ENCODE results near the gene DCX.

The DCX gene

DNA sequence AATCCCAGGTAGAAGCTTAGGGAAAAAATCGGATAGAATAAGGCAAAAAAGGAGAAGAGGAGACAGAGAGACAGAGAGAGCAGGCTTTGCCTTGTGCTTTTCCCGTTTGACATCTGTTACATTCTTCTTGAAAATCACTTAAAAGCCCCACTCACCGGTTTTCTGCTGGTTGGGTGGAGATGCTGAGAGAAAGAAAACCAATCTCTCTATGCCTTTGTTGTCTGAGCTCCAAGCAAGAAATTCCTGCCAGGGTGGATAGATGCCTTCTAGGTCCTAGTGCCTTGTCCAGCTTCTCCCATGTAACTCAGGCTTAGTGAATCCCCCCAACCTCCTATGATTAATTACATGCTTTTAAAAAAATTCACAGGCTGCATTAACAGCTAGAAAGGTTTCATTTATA is at the start of gene DCX:
TSS of gene DCX (minus strand) at position 210 of the 400 bp plus-strand sequence. CDS start 1,794 bp downstream, outside the sequence.
- peak within 1 kb of the TSS; percentile 60 for H3K27ac ChIP-seq (ENCODE audit: low read depth, low read length)
- H3K27me3 ChIP-seq (ENCODE audit: control insufficient read depth, insufficient read depth, low read length), result peaks cover 3% of the 10 kb centered on the region; the same call in 1 of the 2 replicates
- H3K36me3 ChIP-seq (ENCODE audit: control insufficient read depth, insufficient read depth, low read length), result no peaks in the 10 kb centered on the region
- H3K9me3 ChIP-seq (ENCODE audit: control insufficient read depth, insufficient read depth, low read length), result no peaks in the 10 kb centered on the region
- H3K9ac ChIP-seq (ENCODE audit: low read depth, low read length), result 0 out of 2 replicates have a peak within 1 kb of the TSS, but pooled peaks have one; percentile 13
- peaks cover 38% of the 10 kb centered on the region for H3K4me1 ChIP-seq (ENCODE audit: control insufficient read depth, insufficient read depth, low read length)
- H3K4me3 ChIP-seq (ENCODE audit: low read depth, low read length), result peak within 1 kb of the TSS; percentile 47

DNA sequence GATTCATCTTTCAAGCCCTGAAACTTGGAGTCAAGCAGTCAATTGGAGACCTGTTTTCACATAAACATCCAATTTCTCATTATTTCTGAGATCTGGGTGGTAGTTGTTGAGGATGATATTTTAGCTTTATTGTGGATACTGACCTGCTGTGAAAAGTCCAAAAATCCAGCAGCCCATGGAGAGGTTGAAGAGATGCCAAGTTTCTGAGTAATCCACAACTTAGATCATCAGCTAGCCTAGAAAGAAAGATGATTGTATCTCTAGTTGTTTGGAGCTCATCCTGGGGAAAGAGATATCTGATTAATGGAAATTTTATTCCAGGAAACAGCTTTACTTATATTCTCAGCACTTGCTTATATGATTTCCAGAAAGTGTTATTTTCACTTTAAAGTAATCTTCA is 48.6 kb upstream of the DCX start:
- H3K9me3 ChIP-seq (ENCODE audit: control insufficient read depth, insufficient read depth, low read length), result no peaks in the 10 kb centered on the region
- no peak overlapping the region for H3K4me3 ChIP-seq (ENCODE audit: low read depth, low read length)
- peaks cover 5% of the 10 kb centered on the region; the same call in 1 of the 2 replicates for H3K4me1 ChIP-seq (ENCODE audit: control insufficient read depth, insufficient read depth, low read length)
- no peak overlapping the region for H3K27ac ChIP-seq (ENCODE audit: low read depth, low read length)
- H3K36me3 ChIP-seq (ENCODE audit: control insufficient read depth, insufficient read depth, low read length), result no peaks in the 10 kb centered on the region
- no peak overlapping the region for H3K9ac ChIP-seq (ENCODE audit: low read depth, low read length)
- H3K27me3 ChIP-seq (ENCODE audit: control insufficient read depth, insufficient read depth, low read length), result peaks cover 4% of the 10 kb centered on the region; the same call in 1 of the 2 replicates

DNA sequence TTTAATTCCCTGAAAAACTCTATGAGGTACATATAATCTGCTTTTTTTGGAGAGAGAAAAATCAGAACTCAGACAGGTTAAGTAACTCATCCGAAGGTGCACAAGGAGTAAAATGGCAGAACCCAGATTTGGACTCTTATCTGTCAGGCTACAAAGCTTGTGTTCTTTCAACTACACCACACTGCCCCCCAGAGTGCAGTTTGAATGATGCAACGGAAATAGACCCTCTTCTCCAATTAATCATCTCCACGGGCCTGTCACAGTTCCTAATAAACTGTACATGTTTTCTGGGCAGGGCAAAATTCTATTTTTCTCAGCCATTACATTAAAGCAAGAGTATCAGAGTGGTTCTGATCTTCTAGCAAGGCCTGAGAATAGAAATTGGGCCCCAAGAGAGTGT is 35.3 kb upstream of the DCX start:
- H3K4me3 ChIP-seq (ENCODE audit: low read depth, low read length), result no peak overlapping the region
- H3K9me3 ChIP-seq (ENCODE audit: control insufficient read depth, insufficient read depth, low read length), result no peaks in the 10 kb centered on the region
- H3K27ac ChIP-seq (ENCODE audit: low read depth, low read length), result no peak overlapping the region
- no peak overlapping the region for H3K9ac ChIP-seq (ENCODE audit: low read depth, low read length)
- peaks cover 14% of the 10 kb centered on the region for H3K4me1 ChIP-seq (ENCODE audit: control insufficient read depth, insufficient read depth, low read length)
- no peaks in the 10 kb centered on the region for H3K36me3 ChIP-seq (ENCODE audit: control insufficient read depth, insufficient read depth, low read length)
- no peaks in the 10 kb centered on the region; the same call in none of the 2 replicates for H3K27me3 ChIP-seq (ENCODE audit: control insufficient read depth, insufficient read depth, low read length)

DNA sequence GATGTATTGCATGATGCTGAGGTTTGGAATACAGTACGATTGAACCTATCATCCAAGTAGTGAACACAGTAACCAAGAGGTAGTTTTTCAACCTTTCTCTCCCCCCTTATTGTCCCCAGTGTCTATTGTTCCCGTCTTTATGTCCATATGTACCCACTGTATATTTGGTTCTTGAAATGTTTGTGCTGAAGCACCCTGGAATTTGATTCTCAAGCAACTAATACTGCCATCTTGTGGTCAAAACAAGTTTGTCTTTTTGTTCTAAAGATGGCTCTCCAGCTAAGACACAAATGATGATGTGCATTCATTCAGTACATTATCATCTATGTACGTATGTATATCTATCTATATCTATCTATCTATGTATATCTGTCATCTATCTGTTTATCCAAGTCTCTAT is 33.5 kb upstream of the DCX start:
- Histone ChIP-seq H3K36me3 (ENCODE audit: control insufficient read depth, insufficient read depth, low read length) (no peaks in the 10 kb centered on the region), H3K9me3 (ENCODE audit: control insufficient read depth, insufficient read depth, low read length) (no peaks in the 10 kb centered on the region), H3K9ac (ENCODE audit: low read depth, low read length) (no peak overlapping the region), H3K4me1 (ENCODE audit: control insufficient read depth, insufficient read depth, low read length) (peaks cover 14% of the 10 kb centered on the region), H3K27me3 (ENCODE audit: control insufficient read depth, insufficient read depth, low read length) (no peaks in the 10 kb centered on the region; the same call in 1 of the 2 replicates), H3K4me3 (ENCODE audit: low read depth, low read length) (no peak overlapping the region), H3K27ac (ENCODE audit: low read depth, low read length) (no peak overlapping the region)

DNA sequence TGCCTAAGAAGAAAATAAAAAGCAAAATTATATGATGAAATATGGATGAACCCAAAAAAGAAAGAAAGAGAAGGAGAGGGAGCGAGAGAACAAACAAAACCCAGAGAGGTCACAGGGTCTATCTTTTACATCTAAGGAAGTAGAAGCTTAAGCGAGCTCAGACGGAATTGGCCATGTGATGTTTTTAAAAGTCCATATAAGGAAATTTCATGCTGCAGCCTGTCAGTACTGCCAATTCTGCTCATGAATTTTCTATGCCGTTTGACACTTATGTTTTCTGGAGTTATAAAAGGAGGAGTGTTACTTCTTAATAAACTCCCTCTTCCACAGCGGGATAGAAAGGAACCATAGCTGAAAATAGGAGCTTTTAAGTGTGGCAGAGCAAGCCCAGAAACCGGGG is 32.9 kb upstream of the DCX start:
- H3K27ac ChIP-seq (ENCODE audit: low read depth, low read length), result no peak overlapping the region
- no peak overlapping the region for H3K4me3 ChIP-seq (ENCODE audit: low read depth, low read length)
- no peaks in the 10 kb centered on the region; the same call in 1 of the 2 replicates for H3K27me3 ChIP-seq (ENCODE audit: control insufficient read depth, insufficient read depth, low read length)
- no peak overlapping the region for H3K9ac ChIP-seq (ENCODE audit: low read depth, low read length)
- no peaks in the 10 kb centered on the region for H3K9me3 ChIP-seq (ENCODE audit: control insufficient read depth, insufficient read depth, low read length)
- no peaks in the 10 kb centered on the region for H3K36me3 ChIP-seq (ENCODE audit: control insufficient read depth, insufficient read depth, low read length)
- H3K4me1 ChIP-seq (ENCODE audit: control insufficient read depth, insufficient read depth, low read length), result peaks cover 14% of the 10 kb centered on the region

DNA sequence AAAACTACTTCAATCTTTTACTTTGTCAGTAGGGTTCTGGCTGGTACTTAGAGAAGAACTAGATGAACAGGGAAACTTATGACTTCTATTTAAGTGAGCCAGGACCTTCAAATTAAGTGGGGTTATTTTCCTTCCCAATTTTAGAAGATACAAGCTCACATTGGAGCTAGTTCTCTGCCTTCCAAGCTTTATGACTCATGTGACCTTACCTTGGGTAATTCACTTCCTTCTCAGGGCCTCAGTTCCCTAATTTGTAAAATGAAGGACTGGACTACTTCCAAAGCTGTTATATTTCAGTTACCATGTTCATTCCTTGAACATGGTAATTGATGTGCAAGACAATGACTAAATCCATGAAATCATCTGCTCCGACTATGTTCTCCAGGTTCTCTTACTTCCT is 32.0 kb upstream of the DCX start:
- Histone ChIP-seq H3K9me3 (ENCODE audit: control insufficient read depth, insufficient read depth, low read length) (no peaks in the 10 kb centered on the region), H3K4me1 (ENCODE audit: control insufficient read depth, insufficient read depth, low read length) (peaks cover 14% of the 10 kb centered on the region), H3K36me3 (ENCODE audit: control insufficient read depth, insufficient read depth, low read length) (no peaks in the 10 kb centered on the region), H3K27me3 (ENCODE audit: control insufficient read depth, insufficient read depth, low read length) (no peaks in the 10 kb centered on the region), H3K27ac (ENCODE audit: low read depth, low read length) (no peak overlapping the region), H3K4me3 (ENCODE audit: low read depth, low read length) (no peak overlapping the region), H3K9ac (ENCODE audit: low read depth, low read length) (no peak overlapping the region)

DNA sequence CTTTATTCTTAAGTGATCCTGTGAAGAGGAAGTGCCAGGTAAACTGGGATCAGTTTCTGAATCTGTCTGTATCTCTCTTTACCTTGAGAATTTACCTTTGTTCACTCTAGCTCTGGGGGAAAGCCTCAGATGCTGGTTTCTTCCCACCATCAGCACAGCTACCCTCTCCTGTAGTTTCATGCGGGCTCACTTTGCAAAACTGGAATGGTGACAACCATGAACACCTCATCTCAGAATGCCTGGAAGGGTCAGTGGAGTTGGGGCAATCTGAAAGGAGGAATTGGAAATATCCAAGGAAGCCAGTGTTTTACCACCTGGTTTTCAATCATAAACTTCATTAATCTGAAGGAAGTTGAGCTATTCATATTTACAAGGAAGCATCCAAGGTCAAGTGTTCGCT is 30.8 kb upstream of the DCX start:
- Histone ChIP-seq H3K27me3 (ENCODE audit: control insufficient read depth, insufficient read depth, low read length) (no peaks in the 10 kb centered on the region), H3K9me3 (ENCODE audit: control insufficient read depth, insufficient read depth, low read length) (no peaks in the 10 kb centered on the region), H3K4me3 (ENCODE audit: low read depth, low read length) (no peak overlapping the region), H3K4me1 (ENCODE audit: control insufficient read depth, insufficient read depth, low read length) (peaks cover 14% of the 10 kb centered on the region), H3K36me3 (ENCODE audit: control insufficient read depth, insufficient read depth, low read length) (no peaks in the 10 kb centered on the region), H3K9ac (ENCODE audit: low read depth, low read length) (no peak overlapping the region), H3K27ac (ENCODE audit: low read depth, low read length) (no peak overlapping the region)

DNA sequence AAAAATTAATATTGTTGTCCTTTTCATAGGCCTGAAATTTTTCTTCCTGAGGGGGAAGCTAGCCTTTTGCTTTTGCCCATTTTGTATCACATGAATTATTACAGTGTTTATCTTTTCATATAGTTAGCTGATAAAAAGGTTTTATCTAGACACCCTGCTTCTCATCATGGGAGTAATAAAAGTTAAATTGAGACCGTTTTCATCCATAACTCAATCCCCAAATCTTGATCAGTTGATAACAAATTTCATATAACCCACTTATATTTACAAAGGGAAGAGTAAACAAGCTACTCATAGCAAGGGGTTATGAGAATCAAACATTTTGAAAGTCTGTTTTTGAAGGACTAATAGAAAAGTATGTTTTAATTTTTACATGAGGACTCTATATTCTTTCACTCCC is 23.5 kb upstream of the DCX start:
- Histone ChIP-seq H3K4me3 (ENCODE audit: low read depth, low read length) (no peak overlapping the region), H3K27me3 (ENCODE audit: control insufficient read depth, insufficient read depth, low read length) (no peaks in the 10 kb centered on the region)

DNA sequence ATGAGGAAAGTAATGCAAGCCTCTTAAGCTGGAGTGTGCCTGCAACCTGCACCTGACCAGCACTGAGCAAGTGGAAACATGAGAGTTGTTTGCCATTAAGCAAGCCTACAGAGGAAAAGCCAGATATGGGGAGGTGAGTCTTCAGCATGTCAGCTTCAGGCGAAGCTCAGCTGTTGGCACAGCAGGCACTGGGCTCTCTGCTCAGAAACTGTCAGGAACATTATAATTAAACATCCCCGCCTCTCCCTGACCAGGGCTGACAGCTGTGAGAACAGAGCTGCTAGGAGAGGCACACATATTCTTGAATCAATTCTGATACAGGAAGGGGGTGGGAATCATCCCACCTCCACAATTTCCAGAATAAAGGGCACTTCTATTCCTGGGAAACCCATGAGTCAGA is 19.0 kb upstream of the DCX start:
- no peaks in the 10 kb centered on the region for H3K36me3 ChIP-seq (ENCODE audit: control insufficient read depth, insufficient read depth, low read length)
- no peaks in the 10 kb centered on the region for H3K9me3 ChIP-seq (ENCODE audit: control insufficient read depth, insufficient read depth, low read length)
- H3K27me3 ChIP-seq (ENCODE audit: control insufficient read depth, insufficient read depth, low read length), result no peaks in the 10 kb centered on the region; the same call in 1 of the 2 replicates
- no peak overlapping the region for H3K9ac ChIP-seq (ENCODE audit: low read depth, low read length)
- no peaks in the 10 kb centered on the region for H3K4me1 ChIP-seq (ENCODE audit: control insufficient read depth, insufficient read depth, low read length)
- H3K4me3 ChIP-seq (ENCODE audit: low read depth, low read length), result no peak overlapping the region
- H3K27ac ChIP-seq (ENCODE audit: low read depth, low read length), result no peak overlapping the region

More for the DNA sequence above, 23.5 kb upstream of the DCX start:
- Histone ChIP-seq H3K27ac (ENCODE audit: low read depth, low read length) (no peak overlapping the region), H3K36me3 (ENCODE audit: control insufficient read depth, insufficient read depth, low read length) (no peaks in the 10 kb centered on the region), H3K9ac (ENCODE audit: low read depth, low read length) (no peak overlapping the region), H3K4me1 (ENCODE audit: control insufficient read depth, insufficient read depth, low read length) (peaks cover 4% of the 10 kb centered on the region; the same call in 1 of the 2 replicates), H3K9me3 (ENCODE audit: control insufficient read depth, insufficient read depth, low read length) (no peaks in the 10 kb centered on the region)

DNA sequence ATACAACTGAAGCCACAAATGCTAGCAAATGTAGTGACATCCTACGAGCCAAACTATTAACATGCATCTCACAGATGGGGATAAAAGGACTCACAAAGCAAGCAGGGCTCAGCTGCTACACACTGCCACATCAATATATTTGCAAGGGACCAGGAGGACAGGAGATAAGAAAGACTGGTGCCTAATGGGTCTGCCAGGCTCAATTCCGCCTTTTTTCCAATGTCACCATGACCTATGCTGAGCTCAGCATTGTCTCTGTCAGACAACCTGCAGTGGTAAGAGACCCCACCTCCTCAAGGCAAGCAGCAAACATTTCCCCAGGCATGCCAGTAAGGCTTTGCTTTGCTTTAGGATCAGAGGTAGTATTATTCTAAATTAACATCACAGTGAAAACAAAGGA is 435 bp downstream of the DCX start:
- Histone ChIP-seq H3K4me3 (ENCODE audit: low read depth, low read length) (peak overlapping the region; percentile 47), H3K27me3 (ENCODE audit: control insufficient read depth, insufficient read depth, low read length) (peaks cover 3% of the 10 kb centered on the region; the same call in 1 of the 2 replicates), H3K9me3 (ENCODE audit: control insufficient read depth, insufficient read depth, low read length) (no peaks in the 10 kb centered on the region), H3K4me1 (ENCODE audit: control insufficient read depth, insufficient read depth, low read length) (peaks cover 38% of the 10 kb centered on the region), H3K36me3 (ENCODE audit: control insufficient read depth, insufficient read depth, low read length) (no peaks in the 10 kb centered on the region), H3K27ac (ENCODE audit: low read depth, low read length) (peak overlapping the region; percentile 60), H3K9ac (ENCODE audit: low read depth, low read length) (0 out of 2 replicates have a peak overlapping the region, but pooled peaks have one; percentile 13)

DNA sequence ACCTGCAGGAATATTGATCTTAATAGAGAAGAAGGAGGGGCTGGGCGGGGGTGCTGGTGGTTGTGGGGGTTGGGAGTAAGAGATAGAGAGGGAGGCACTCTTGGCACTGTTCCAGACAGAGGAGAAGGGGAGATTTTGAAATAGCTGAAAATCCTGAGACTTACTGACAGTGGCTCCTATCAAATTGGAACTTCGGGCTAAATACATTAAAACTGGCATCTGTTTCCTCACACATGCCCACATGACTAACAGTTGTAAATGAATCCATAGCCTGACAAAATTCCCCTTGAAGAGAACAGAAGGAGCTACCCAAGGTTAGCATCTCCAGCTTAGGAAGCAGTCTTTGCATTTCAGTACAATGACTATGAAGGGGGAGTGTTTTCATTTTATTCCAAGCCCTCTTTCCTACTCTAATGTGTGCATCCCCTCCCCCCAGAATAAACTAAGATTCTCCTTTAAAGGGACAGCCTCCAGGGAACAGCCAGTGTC is 1.4 kb downstream of the DCX start:
- Histone ChIP-seq H3K36me3 (ENCODE audit: control insufficient read depth, insufficient read depth, low read length) (no peaks in the 10 kb centered on the region), H3K4me3 (ENCODE audit: low read depth, low read length) (peak overlapping the region; percentile 47), H3K9ac (ENCODE audit: low read depth, low read length) (no peak overlapping the region), H3K27me3 (ENCODE audit: control insufficient read depth, insufficient read depth, low read length) (peaks cover 3% of the 10 kb centered on the region; the same call in 1 of the 2 replicates), H3K4me1 (ENCODE audit: control insufficient read depth, insufficient read depth, low read length) (peaks cover 38% of the 10 kb centered on the region), H3K9me3 (ENCODE audit: control insufficient read depth, insufficient read depth, low read length) (no peaks in the 10 kb centered on the region), H3K27ac (ENCODE audit: low read depth, low read length) (no peak overlapping the region)
